CMK (cell line): ENCODE data around the gene KIF15.
"Not testable (repeated sequence)": the region's sequence is repeated elsewhere in the genome, so short reads cannot be mapped to it uniquely, and the experiment has no call there.

Experiments
- DNase-seq: peaks from one replicate; pipeline ENCODE4 v3.0.0-alpha.2; 2010; ENCODE audit warnings: low read depth

The KIF15 gene

DNA sequence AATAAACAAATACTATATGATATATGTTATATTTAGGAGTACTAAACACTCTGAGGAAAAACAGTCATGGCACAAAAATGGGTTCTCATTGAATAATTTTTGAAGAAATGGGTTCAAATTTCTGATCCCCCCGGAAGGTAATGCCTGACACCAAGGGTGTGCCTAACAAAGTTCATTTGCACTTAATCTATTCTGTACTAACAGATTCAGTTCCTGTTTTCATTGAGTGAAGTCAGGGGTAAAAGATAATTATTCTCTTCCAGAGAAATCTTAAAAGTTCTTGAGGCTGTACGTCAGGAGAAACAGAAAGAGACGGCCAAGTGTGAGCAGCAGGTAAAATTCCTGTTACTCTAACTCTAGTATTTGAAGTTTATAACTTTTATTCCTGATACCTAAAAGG lies 65.6 kb downstream of the KIF15 start:
- DNase-seq, result no peak

DNA sequence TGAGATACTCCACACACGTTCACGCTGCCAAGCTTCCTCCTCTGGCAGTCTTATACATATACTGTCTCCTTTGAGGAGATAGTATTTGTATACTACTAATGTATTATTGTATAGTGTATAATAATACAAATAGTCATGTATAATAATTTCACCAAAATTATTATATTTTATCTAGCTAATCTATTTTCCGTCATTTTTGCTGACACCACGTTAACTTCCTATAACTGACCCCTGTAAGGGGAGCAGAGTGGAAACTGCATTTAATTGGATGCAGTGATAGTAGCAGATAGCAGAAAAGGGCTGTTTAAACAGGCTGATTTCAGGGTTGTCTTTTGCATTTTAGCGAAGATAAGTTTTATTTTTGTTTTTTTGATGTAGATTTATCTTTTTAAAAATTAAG lies 69.6 kb downstream of the KIF15 start:
- no peak for DNase-seq

DNA sequence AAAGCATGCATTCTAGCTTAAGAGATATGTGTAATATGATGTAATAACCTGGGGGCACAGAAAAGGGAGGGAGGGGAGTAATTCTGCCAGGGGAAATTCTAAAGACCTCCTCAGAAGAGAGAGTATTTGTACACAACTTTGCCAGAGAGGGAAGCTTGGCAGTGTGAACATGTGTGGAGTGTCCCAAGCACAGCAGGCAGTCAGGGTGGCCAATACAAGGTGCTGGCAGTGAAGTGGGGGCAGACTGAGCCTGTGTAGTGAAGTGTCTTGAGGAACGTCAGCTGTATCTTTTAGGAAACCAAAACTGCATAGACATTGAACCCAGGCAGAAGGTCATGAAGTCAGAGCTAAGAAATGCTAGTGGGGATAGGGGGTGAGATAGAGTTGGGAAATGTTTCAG lies 70.4 kb downstream of the KIF15 start:
- no peak for DNase-seq

DNA sequence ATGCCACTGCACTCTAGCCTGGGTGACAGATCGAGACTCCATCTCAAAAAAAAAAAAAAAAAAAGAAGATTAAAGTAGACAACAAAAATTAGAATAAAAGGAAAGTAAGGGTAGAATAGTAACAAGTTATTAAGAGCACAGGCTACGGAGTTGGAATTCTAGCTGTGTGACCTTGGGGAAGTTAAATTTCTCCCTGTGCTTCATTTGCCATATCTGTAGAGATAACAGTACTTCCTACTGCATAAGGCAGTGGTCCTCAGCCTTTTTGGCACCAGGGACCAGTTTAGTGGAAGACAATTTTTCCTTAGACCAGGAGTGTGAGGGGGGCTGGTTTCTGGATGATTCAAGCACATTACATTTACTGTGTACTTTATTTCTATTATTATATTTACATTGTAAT lies 71.4 kb downstream of the KIF15 start:
- DNase-seq, result no peak

DNA sequence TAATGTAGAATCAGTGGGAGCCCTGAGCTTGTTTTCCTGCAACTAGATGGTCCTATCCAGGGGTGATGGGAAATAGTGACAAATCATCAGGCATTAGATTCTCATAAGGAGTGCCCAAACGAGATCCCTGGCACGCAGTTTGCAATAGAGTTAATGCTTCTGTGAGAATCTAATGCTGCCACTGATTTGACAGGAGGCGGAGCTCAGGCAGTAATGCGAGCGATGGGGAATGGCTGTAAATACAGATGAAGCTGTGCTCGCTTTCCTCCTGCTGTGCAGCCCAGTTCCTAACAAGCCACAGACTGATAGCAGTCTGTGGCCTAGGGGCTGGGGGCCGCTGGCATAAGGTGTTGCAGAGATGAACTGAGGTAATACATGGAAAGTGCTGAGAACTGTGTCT lies 71.8 kb downstream of the KIF15 start:
- DNase-seq, result no peak

DNA sequence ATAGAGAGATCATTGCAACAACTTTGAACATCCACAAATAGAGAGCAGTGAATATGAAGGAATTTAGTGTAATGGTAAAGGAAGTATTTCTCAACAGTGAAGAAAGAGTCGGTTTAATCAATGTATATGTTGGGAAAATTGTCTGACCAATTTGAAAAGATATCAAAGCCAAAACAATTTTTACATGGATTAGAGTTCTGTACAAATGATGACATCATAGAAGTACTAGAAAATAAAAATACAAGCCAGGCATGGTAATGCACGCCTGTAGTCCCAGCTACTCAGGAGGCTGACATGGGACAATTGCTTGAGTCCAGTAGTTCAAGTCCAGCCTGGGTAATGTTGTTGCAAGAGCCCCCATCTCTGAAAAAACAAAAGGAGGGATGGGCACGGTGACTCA lies 74.1 kb downstream of the KIF15 start:
- no peak for DNase-seq

DNA sequence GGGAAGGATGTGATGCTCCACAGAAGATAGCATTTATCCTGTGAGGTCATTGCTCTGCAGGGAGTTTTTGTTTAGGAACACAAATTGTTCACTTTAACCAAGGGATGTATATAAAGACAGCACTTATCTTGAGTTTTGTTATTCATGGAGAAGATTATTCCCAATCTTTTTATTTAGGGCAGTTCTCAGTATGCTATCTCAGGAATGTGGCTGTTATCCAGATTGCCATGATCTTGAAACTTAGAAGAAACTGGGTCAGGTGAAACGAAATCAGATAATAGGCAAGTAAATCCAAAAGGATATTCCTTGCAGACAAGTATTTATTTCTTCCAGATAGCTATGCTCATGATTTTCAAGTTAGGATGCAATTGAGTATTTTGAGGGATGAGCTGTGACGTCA lies 80.8 kb downstream of the KIF15 start:
- DNase-seq, result no peak

DNA sequence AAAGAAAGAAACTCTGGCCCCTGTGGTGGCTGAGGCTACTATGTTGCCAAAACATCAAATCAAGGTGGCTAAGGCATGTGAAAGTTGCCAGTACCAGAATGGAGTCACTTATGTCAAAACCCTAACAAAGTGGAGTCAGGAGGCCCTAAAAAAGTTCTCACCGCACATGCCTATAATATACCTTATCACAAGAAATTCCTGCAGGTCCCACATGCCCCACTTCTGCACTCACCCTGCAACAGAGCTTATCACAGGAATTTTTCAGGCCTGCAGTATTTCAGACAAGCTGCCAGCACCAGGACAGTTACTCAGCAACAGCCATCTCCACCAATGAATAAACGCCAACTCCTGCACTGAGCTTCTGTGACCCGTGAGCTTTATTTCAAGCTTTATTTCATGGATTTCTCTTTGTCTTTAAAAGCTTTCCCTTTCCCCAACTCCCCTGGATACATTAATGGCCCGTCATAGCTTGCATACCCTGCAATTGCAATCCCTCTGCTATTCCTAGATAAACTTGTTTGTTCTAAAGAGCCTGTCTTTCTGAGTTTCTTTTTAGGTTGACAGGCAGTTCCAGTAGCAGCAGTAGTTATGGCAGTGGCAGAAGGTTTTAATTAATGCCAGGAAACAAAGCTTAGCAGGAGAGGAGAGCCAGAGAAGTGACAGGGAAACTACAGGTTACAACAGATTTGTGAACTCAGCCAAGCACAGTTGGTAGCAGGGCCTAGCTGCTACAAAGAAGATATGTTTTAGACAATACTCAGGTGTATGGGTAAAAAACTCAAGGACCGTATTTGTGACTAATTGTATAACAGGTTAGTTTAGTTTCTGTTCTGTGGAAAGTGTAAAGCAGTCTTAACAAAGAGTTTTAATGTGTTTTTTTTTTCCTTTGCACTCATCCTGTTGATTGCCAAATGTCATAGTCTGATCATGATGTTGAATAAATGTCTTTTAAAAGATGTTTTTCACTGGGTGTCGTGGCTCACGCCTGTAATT lies 84.2 kb downstream of the KIF15 start:
- DNase-seq, result no peak

DNA sequence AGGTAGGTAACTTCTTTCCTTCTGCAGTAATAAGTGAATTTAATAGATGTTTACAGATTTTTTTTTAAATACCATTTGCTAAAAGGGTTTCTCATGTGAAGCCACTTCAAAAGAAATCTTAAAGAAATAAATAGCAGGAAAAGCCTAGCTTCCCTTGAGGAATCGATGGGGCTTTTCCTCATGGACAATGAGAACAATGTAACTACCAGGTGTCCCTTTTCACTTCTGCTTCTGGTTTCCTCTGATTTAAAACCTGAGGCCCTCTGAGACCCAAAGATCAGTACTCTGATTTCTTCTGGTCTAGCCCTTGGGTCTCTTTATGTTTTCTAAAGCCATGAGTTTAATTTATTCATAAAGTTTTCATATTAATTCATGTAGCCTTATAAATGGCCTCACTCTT lies 87.0 kb downstream of the KIF15 start:
- no peak for DNase-seq

DNA sequence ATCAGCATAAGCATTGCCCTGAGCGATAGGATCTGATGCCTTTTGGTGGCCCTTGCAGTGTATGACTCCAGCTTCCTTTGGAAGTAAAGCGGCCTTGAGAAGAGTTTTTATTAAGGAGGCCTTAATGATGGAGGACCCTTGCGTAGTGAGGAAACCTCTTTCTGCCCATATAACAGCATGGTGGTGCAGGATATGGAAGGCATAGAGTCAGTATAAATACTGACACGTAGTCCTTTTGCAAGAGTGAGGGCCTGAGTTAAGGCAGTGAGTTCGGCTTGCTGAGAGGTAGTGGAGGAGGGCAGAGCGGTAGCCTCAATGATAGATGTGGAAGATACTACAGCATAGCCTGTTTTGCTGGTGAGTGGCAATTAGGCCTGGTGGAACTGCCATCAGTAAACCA lies 95.1 kb downstream of the KIF15 start:
- not testable (repeated sequence) for DNase-seq

DNA sequence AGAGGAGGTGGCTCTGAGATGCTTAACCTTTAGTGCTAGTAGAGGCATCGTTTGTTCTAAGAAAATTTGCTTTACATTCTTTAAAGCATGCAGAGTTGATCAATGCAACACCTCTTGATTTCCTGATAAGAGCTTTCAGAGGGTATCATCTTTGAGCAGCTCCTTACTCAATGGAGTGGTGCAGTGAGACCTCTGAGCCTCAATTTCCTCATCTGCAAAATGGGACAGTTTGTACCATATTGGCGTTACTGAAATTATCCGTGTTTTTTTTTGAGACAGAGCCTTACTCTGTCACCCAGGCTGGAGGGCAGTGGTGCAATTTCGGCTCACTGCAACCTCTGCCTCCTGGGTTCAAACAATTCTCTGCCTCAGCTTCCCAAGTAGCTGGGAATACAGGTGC lies 98.5 kb downstream of the KIF15 start:
- no peak for DNase-seq

DNA sequence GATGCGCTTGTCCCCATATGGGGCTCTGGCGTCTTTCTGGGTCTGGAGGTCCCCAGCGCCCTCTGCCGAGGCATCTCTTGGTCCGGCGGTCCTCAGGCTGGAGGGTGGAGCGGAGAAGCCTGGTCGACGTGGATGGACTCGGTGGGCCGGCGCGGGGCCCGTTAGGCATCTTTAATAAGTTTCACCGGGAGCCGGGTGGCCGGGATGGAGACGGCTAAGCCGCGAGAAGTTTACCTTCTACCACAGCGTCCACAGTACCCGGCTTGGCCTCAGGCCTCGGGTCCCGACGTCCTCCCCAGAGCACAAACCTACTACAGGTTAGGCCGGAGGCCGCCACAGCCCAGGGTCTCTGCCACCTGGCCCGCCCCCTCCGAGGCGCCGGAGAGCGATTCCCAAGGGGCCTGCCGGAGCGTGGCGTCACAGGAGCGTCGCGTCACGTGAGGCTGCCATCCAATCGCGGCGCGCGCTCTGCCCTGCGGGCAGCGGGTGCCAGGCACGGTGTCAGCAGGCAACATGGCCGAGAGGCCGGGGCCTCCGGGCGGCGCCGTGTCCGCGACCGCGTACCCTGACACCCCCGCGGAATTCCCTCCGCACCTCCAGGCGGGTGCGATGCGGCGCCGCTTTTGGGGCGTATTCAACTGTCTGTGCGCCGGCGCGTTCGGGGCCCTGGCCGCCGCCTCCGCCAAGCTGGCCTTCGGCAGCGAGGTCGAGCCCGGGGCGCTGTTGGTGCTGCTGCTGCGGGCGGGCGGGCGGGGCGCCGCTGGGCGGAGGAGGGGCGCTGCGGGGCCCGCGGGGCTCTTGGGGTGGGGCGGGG lies 100.0 kb downstream of the KIF15 start, which contains the start of gene TMEM42:
TSS of gene TMEM42 (plus strand) at position 501 of the 814 bp plus-strand sequence. CDS start at position 514, 13 bp downstream.
- DNase-seq, result peak; percentile 85

DNA sequence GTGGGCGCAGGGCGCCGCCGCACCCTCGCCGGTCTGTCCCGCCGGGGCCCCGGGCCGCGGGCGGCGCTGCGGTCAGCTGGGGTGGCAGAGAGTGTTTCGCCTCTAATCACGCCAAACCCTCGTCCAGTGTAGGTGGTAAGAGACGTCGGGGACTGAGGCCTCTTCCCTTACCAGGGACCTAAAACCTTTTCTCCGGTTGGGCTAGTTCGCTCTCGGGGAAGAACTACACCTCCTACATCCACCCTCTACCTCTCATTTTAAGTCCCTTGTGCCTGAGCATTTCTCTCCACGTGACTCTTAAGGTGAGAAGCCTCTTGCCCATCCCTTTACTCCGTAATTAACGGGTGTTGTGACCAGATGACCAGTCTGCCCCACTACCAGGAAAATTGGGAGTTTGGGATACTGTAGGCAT lies 100.6 kb downstream of the KIF15 start:
- DNase-seq, result no peak

DNA sequence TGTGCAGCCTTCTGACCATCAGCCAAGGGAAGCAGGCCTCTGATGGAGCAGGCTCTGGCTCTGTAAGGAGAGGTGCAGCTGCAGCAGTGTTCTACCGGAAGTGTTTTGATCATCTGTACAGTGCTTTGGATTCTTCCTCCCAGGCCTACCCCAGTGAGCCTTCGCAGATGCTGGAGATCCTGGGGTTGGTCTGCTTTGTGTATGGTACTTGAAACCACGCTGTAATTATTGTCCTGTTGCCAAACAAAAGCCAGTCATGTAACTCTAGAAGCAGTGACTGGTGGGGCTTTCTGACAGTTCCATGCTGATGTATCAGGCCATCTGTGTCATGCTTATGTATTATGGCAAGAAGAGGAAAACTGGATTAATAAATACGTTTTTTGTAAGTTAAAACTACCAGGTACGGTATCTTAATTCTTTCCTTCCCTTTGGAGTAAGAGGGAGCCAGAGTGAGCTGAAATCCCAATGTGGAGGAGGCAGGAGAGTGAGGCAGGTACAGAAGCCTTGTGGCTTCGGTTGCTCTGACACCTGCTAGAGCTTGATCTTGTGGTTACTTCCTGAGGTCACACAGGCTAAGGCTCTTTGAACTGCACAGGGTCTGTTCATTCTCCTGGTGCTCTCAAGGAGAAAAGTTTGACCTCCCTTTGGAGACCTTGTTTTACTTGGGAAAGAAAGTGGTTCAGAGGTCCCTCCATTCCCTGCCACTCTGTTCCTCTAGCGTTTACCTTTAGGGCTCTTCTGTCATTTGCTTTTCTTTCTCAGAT lies 103.9 kb downstream of the KIF15 start:
- no peak for DNase-seq

DNA sequence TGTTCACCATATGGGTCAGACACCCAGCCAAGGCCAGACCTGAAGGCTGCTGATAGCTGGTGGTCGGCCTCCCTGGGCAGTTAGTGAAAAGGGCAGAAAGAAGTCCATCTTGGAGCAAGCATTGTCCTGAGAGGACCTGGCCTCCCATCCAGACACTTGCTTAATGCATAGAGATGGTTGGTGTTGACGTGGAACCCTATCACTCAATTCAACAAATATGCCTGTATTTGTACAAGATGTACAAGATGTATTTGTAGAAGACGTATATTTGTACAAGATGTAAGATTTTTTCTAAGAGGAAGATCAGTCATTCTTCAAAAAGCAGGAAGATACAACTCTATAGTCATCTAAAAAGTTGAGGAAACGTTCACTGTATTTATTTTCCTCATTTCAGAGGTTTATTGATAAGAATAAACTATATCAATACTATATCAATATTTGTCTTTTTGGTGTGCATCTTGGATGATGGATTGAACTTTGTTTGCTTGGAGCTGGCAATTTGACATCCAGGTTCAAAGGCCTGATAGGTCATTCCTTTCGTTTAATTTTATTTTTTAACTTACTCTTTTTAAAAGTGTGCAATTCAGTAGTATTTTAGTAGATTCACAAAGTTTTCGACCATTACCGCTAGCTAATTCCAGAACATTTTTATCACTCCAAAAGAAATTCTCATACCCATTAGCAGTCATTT lies 106.0 kb downstream of the KIF15 start:
- DNase-seq, result no peak

DNA sequence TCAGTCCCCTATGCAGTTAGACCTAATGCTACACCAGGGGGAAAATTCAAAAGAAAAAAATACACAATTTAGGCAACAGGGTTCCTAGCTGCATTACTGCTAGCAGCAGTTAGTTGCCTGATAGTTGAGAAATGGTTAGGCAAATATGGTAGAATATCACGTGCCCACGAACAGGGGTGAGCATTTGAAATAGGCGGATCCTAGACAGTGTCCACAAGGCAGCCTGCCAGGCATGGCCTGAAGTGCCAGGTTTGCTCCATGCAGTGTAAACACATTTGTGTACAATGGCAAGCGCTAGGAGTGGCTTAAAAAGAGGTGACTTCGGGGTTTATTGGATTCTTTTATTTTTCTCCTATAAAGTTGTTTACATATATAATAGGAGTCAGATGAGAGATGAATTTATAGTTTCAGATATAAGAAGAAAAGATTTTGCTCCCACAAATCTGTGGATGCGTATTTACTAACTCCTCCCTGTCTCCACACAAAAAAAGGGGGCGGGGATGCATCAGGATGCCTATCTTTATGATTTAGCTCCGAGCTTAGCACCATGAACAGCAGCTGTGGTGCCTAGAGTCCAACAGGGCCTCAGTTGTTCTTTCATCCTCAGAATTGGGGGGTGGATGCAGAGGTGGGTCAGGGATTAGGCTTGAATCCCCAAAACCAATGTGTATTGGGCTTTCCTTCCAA lies 108.9 kb downstream of the KIF15 start:
- no peak for DNase-seq

DNA sequence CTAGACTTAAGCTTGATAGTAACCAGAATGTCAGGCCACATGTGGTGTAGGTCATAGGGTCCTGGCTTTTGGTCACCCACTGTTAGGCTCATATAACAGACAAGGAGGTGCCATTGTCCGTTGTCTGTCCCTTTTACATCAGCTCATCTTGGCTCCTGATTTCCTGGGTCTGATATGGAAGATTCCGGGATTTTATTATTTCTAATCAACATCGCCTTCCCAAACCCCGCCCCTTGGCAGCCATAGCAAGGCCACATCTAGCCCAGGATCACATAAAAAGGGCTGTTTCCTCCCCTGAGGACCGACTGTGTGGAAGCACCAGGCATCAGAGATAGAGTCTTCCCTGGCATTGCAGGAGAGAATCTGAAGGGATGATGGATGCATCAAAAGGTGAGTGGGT lies 112.7 kb downstream of the KIF15 start, which contains the start of gene TGM4:
TSS of gene TGM4 (plus strand) at position 301 of the 400 bp plus-strand sequence. CDS start at position 372, 71 bp downstream.
- DNase-seq, result no peak

DNA sequence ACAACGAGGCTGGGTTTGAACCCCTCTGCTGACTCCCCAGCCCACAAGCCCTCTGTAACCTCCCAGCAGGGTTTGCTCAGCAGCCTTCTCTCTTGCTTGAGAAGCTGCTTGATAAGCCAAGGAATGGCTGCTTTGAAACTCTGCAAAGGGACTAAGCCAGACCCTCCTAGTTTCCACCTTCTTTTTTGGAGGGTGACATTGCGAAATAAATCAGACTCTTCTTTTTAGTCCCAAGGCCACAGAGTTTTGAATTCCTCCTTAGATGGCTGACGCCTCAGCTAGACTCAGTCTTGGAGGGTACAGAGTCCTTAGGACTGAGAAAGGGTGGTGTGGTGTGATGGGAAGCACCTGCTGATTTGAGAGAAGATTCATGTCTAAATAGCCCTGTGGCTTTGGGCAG lies 114.0 kb downstream of the KIF15 start:
- no peak for DNase-seq

DNA sequence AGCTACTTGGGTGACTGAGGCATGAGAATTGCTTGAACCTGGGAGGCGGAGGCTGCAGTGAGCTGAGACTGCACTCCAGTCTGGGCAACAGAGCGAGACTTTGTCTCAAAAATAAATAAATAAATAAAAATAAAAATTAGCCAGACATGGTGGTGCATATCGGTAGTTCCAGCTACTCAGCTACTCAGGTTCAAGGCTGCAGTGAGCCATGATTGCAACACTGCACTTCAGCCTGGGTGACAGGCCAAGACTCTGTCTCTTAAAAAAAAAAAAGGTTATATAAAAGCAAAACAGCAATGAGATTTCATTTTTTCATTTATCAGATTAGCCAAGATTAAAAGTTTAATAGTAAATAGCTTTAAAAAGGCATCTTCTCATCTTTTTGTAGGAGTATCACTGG lies 115.7 kb downstream of the KIF15 start:
- DNase-seq, result no peak

DNA sequence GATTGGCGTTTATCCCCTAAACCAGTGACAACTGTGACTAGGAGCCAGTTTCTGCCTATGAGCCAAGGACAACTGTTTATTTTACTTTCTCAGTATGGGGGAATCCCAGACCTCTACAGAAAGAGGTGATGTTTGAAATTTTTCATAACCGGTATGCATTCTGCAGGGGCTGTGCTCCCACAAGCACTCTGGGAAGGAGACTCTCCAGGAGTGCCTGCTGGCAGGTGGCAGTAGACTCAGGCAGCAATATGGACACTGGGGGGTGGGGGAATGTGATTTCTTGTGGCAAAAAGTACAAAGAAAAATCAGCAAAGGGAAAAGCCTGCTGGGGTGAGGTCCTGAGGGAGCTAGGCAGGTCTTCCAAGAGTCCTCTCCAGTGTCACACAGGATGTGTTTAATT lies 118.7 kb downstream of the KIF15 start:
- no peak for DNase-seq
